HG02943 (cell line): Measurements from ENCODE around the gene SNTG2.
"Not testable (repeated sequence)": the region's sequence is repeated elsewhere in the genome, so short reads cannot be mapped to it uniquely, and the experiment has no call there.

Experiments used
- ATAC-seq: cut with Tn5 transposase; IDR thresholded peaks from one replicate; pipeline ENCODE4 v1.9.1; 2021; ENCODE audit warnings: mild to moderate bottlenecking, low read depth, moderate library complexity; ENCODE audit not compliant: unreplicated experiment

The SNTG2 gene

GRCh38 chr2:1132328-1132969, 181.8 kb downstream of the SNTG2 start:
- ATAC-seq, result no peak

DNA sequence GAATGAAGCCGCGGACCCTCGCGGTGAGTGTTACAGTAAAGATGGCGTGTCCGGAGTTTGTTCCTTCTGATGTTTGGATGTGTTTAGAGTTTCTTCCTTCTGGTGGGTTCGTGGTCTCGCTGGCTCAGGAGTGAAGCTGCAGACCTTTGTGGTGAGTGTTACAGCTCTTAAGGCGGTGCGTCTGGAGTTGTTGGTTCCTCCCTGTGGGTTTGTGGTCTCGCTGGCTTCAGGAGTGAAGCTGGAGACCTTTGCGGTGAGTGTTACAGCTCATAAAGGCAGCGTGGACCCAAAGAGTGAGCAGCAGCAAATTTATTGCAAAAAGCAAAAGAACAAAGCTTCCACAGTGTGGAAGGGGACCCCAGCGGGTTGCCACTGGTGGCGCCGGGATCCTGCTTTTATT, 183.2 kb downstream of the SNTG2 start:
- not testable (repeated sequence) for ATAC-seq

DNA sequence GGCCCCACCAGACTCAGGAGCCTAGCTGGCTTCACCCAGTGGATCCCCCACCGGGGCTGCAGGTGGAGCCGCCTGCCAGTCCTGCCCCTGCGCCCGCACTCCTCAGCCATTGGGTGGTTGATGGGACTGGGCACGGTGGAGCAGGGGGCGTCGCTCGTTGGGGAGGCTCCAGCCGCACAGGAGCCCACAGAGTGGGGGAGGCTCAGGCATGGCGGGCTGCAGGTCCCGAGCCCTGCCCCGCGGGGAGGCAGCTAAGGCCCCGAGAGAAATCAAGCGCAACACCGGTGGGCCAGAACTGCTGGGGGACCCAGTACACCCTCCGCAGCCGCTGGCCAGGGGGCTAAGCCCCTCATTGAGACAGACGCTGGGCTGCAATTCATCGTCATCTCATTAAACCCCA, 184.0 kb downstream of the SNTG2 start:
- no peak for ATAC-seq

GRCh38 chr2:1136067-1136466, 185.4 kb downstream of the SNTG2 start:
- ATAC-seq, result no peak

- no peak for ATAC-seq
Observed at GRCh38 chr2:1136846-1137245, 186.2 kb downstream of the SNTG2 start.

GRCh38 chr2:1137264-1137663, 186.6 kb downstream of the SNTG2 start:
- ATAC-seq, result no peak

DNA sequence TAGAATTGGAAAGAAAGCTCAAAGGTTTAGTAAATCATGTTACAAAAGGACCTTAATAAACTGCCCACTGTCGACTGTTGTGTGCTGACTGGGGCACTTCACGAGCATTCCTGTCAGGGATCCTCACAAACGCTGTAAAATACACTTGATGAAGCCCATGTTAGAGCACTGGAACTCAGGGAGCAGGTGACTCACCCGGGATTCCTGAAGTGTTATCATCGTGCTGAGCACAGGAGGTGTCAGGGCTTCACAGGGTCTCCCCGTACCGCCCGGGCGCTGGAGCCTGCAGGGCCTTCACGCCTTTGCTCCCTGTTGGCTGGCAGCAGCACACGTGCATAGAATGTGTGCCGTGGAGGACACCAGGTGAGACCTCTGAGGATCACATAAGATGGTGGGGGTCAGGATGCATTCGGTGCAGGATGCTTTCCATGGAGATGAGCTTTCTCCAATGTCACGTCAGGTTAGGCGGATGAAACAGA, 187.3 kb downstream of the SNTG2 start:
- ATAC-seq, result no peak

DNA sequence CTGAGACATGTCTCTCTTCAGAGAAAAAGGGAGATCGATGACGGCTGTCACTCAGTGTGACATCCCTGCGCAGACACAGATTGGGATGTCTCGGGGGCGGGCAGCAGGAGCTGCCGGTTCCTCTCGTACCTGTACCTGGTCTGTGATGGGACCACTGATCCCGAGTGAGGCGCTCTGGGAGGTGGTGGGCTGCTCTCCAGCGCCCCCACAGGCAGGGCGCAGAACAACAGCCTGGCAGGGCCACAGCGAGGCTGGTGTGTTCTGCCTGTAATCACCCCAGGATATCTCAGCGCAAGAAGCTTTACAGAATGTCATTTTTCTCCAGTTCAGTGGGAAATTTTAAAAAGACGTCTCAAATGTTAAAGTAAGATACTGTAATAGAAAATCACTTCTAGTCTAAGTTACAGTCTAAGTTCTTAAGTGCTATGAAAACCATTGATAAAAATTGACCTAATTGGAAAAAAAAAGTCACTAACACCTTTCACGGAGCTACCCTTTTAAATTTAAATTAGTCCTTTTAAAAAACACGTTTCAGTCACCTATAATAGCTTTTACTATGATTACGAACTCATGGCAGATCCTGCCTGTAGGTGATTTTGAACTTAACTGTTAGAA, 189.8 kb downstream of the SNTG2 start:
- ATAC-seq, result no peak

- no peak for ATAC-seq
Observed at GRCh38 chr2:1141079-1141478, 190.4 kb downstream of the SNTG2 start.

- no peak for ATAC-seq
Observed at GRCh38 chr2:1143129-1143528, 192.5 kb downstream of the SNTG2 start.

DNA sequence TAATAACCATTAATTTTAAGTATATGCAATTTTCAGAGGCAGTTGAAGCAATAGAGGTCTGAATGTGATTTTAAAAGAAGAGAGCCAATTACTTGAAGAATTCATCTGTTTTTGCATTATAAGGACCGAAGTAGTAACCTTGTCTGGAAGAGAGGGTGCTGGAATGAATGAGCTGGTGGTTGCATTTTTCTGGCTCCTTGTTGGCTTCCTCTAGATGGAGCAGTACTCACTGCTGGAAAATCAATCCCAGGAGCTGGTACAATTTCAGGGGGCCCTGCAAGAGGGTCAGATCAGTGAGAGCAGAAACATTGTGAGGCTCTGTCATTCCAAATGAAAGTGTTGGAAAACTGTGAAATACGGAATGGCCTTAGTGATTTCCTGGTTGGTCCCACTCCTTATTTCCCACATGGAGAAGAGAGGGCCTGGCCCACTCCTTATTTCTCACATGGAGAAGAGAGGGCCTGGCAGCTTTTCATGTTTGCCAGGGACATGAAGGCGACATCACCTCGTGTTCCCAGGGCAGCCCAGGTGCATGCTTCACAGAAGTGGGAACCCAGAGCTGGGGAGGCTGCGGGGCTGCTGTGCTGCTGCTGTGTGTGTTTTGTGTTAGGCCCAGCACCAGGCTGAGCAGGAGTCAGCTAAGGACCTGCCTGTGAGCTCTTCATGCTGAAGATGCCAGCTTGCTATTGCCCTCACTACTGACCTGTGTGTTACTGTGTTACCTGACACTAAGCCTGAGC, 197.4 kb downstream of the SNTG2 start:
- ATAC-seq, result no peak

GRCh38 chr2:1150724-1151511, 200.3 kb downstream of the SNTG2 start:
- ATAC-seq, result no peak

DNA sequence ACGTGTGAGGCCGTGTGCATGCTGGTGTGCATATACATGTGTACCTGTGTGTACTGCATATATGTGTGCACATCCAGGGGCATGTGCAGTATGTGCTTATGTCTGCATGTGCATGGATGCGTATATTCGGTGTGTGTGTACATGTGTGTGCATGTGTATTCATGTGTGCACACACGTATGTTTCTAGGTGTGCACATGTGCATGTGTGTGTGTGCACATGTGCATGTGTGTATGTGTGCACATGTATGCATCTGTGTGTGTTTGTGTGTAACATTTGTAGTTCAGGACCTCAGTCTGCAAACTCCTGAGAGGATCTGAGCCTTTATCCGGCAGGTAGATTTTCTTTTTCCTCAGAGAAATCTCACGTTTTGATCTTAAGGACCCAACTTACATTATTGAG, 201.7 kb downstream of the SNTG2 start:
- ATAC-seq, result no peak

DNA sequence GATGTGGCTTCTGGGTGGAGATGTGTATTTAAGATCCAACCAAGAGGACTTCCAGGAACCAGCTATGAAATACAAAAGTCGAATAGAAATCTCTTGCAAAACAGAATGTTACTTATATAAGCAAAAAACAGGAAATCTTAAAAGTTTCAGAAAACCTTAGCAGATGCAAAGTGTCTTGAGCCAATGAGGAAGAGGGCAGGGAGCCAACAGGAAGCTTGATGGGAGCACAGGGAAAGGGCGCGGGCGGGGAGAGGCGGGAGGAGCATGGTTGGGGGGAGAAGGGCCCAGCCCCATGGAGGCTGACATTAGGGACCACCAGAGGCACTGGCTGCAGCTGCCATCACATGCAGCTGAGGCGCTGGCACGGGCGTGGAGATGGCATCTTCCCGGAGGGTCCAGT, 203.3 kb downstream of the SNTG2 start:
- no peak for ATAC-seq

- no peak for ATAC-seq
Observed at GRCh38 chr2:1154710-1155594, 204.3 kb downstream of the SNTG2 start.

DNA sequence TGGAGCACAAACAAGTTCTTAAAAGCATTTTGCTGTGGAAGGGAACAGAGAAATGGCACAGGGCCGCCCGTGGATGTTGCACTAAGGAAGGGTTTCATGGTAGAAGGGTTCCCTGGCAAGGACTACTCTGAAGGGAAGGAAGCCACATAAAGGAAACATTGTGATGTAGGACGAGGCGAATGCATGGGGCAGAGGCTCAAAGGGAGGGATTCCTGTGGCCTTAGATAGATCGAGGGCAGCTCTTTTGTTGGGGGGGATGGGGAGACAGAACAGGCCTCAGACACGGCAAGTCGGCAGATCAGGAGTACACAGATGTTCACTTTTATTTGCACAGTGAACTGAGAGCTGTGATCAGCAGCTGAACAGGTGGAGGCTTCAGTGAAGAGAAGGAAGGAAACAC, 205.4 kb downstream of the SNTG2 start:
- ATAC-seq, result no peak

- ATAC-seq, result no peak
Observed at GRCh38 chr2:1156531-1156930, 205.9 kb downstream of the SNTG2 start.

GRCh38 chr2:1157107-1157506, 206.5 kb downstream of the SNTG2 start:
- no peak for ATAC-seq

DNA sequence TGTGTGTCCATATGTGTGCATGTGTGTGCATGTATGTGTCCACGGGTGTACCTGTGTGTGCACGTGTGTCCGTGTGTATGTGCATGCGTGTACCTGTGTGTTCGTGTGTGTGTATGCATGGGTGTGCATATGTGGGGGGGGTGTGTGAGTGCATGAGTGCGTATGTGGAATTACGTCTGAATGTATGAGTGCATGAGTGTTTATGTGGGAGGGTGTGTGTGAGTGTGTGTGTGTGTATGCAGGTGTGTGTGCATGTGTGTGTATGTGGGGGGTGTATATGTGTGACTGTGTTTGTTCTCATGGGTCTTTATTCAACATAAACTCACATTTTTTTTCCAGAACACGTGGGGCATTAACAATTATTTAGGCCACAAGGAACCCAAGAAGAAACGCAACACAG, 208.4 kb downstream of the SNTG2 start:
- no peak for ATAC-seq

- no peak for ATAC-seq
Observed at GRCh38 chr2:1162246-1162645, 211.6 kb downstream of the SNTG2 start.
